Lower lobe of right lung (tissue), 2 donors: ENCODE results near the gene EMILIN3. TPM values are rescaled to one million over a fixed set of nuclear protein-coding genes. Genes with fewer than 3 reads are reported as not detected.

Experiments
- ATAC-seq, 2 donors: fragments of 200-7000 bp; cut with Tn5 transposase; one replicate each; pipeline ENCODE4 v1.9.1; 2020 to 2022; ENCODE audit warnings: mild to moderate bottlenecking in 2 of 2, moderate library complexity in 2 of 2
- DNase-seq: peaks from one replicate; pipeline ENCODE4 v3.0.0-alpha.2; 2020
- H3K27ac ChIP-seq: fragments of 200-600 bp; one replicate; pipeline ENCODE4 v1.8.0; 2022
- H3K27me3 ChIP-seq: fragments of 200-600 bp; one replicate; pipeline ENCODE4 v1.8.0; 2022; ENCODE audit warnings: low read depth
- H3K36me3 ChIP-seq: fragments of 200-600 bp; one replicate; pipeline ENCODE4 v1.8.0; 2022; ENCODE audit warnings: mild to moderate bottlenecking
- H3K4me1 ChIP-seq: fragments of 200-600 bp; one replicate; pipeline ENCODE4 v1.8.0; 2022
- H3K4me3 ChIP-seq: fragments of 200-600 bp; one replicate; pipeline ENCODE4 v1.8.0; 2022; ENCODE audit warnings: mild to moderate bottlenecking
- H3K9me3 ChIP-seq: fragments of 200-600 bp; one replicate; pipeline ENCODE4 v1.8.0; 2022
- CTCF ChIP-seq: fragments of 200-600 bp; IDR thresholded peaks from one replicate; pipeline ENCODE4 v1.8.0; 2022; ENCODE audit warnings: antibody characterized with exemption, mild to moderate bottlenecking
- intact Hi-C: fragments of 100-400 bp; cut with DNase I; formaldehyde crosslinking; loops from one replicate; pipeline ENCODE4 v1.11.0; 2022
- long read RNA-seq: library from polyadenylated mRNA; unstranded; transcript quantifications from one replicate; pipeline ENCODE4 v2.0.0, GENCODE V29; 2021
- total RNA-seq: library from RNA; stranded (reverse); fragmentation: NEBNext Ultra II Directional; extraction: Animal tissue kit (Norgen Biotek cat#: 25700); gene quantifications from one replicate; pipeline ENCODE4 v1.2.1, GENCODE V29; 2021
- donor health status: DM: no; HTN: yes; CAD: no; lungs with severe emphysema.

EMILIN3 gene
- 0.15 TPM for total RNA-seq
- long read RNA-seq, partial matches to known transcripts, result 0 of 35 reads
- long read RNA-seq, other reads (novel, unspliced or antisense), result 35 of 35 reads

DNA sequence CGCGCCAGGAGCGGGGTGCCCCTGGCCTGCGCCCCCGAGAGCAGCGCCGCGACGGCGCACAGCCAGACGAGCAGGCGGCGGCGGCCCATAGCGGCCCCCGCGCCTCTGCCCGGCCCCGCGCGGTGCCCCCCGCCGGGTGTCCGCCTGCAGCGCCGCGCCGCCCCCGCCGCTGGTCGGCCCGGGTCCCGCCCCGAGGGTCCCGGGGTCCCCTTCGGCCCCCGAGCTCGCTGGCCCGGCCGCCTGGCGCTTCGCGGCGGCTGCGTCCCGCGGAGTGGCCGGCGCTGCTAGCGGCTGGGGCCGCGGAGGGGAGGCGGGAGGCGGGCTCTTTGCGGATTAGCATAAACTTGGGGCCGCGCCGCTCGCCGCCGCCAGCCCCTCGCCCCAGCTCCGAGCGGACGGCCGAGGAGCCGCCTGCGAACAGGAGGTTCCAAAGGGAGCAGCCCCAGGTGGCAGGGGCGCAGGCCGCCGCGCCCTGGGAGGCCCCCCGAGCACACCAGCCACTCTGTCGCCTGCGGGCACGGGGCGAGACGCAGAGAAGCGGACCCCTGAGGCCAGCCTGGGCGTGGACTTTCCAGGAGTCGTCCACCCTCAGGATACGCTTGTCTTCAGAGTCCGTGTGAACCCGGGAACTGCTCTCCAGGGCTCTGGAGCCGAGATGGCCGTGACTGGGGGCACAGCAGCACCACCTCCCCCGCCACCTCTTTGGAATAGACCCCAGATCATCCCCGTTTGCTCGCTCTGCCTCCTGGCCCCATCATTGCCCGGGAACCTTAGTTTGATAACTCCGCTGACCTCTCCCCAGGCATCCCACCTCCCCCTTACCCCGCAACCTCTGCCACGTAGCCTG, at the start of gene EMILIN3:
Gene EMILIN3, minus strand, starts transcription at position 273 of the 847 bp plus-strand sequence. Its CDS starts 184 bp downstream, at position 89.
- no peak for TF ChIP-seq CTCF
- ATAC-seq (no peak), DNase-seq (no peak)
- H3K9me3 ChIP-seq, result no peaks in the 10 kb centered on the region
- peaks cover 42% of the 10 kb centered on the region for H3K27me3 ChIP-seq
- H3K4me3 ChIP-seq, result peak within 1 kb of the TSS; percentile 27
- intact Hi-C loops, result no loop called here
- H3K36me3 ChIP-seq, result no peaks in the 10 kb centered on the region
- peaks cover 4% of the 10 kb centered on the region for H3K4me1 ChIP-seq
- H3K27ac ChIP-seq, result no peak within 1 kb of the TSS

DNA sequence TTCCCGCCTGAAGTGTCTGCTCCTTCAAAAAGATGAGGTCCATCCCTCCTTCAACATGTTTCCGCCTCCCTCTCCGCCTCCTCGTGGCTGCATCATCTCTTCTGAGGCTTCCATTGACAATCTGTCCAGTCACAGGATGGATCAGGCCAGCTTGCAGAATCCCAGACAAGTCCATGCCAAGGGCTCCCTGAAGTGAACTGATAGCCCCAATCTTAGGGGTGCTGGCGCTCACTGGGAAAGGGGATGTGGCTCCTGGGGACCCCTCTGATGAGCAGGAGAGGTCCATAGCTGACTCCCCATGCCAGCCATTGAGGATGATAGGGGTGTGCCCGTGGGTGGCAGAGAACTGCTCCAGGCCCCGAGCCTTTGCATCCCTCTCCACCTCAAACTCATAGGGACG, 48.6 kb upstream of the EMILIN3 start:
- intact Hi-C loops, result no loop called here
- Histone ChIP-seq H3K4me1 (peaks cover 6% of the 10 kb centered on the region), H3K4me3 (no peak overlapping the region), H3K27ac (no peak overlapping the region), H3K9me3 (no peaks in the 10 kb centered on the region), H3K36me3 (peaks cover 92% of the 10 kb centered on the region), H3K27me3 (no peaks in the 10 kb centered on the region)
- ATAC-seq (no peak), DNase-seq (no peak)
- TF ChIP-seq CTCF, result no peak

DNA sequence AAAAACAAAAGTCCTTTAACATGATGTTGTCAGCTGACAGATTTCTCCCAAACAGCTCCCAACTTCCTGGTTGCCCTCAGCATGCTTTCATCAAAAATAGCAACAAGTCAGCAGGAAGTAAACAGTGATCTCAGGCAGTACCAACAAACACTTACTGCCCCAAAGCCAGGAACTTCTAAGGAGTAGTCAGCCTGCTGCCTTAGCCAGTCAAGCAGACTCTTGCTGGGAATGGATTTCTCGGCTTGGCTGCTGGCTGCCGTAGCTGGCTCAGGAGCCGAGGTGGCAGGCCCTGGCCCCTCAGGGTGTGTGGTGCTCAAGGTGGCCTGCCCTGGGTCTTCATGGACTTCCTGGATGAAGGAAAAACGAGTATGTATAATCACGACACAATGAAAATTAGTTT, 46.6 kb upstream of the EMILIN3 start:
- intact Hi-C loops, result no loop called here
- TF ChIP-seq CTCF, result no peak
- H3K4me1 ChIP-seq, result peaks cover 11% of the 10 kb centered on the region
- DNase-seq, result no peak
- peaks cover 96% of the 10 kb centered on the region for H3K36me3 ChIP-seq
- no peak overlapping the region for H3K4me3 ChIP-seq
- H3K27ac ChIP-seq, result no peak overlapping the region
- no peak for ATAC-seq
- no peaks in the 10 kb centered on the region for H3K27me3 ChIP-seq
- H3K9me3 ChIP-seq, result no peaks in the 10 kb centered on the region

- Histone ChIP-seq H3K4me1 (peaks cover 11% of the 10 kb centered on the region), H3K9me3 (no peaks in the 10 kb centered on the region), H3K27ac (no peak overlapping the region), H3K36me3 (peaks cover 94% of the 10 kb centered on the region), H3K4me3 (no peak overlapping the region), H3K27me3 (no peaks in the 10 kb centered on the region)
- no peak for TF ChIP-seq CTCF
- intact Hi-C loops, result no loop called here
- DNase-seq, result no peak
- ATAC-seq, result no peak
These were observed 45.9 kb upstream of the EMILIN3 start for GRCh38 chr20:41412324-41413120.

GRCh38 chr20:41411391-41411847, 44.8 kb upstream of the EMILIN3 start:
- peak; percentile 33 for TF ChIP-seq CTCF
- Histone ChIP-seq H3K4me1 (peaks cover 11% of the 10 kb centered on the region), H3K4me3 (no peak overlapping the region), H3K36me3 (peaks cover 94% of the 10 kb centered on the region), H3K27ac (no peak overlapping the region), H3K9me3 (no peaks in the 10 kb centered on the region), H3K27me3 (no peaks in the 10 kb centered on the region)
- no peak for DNase-seq
- intact Hi-C loops, result no loop called here
- ATAC-seq, result no peak
